Effector memory CD8-positive, alpha-beta T cell (primary cell): ENCODE results near the gene YIPF1.
"Not testable (repeated sequence)": the region's sequence is repeated elsewhere in the genome, so short reads cannot be mapped to it uniquely, and the experiment has no call there.

Experiments used
- ATAC-seq: fragments of 150-1000 bp; cut with Tn5 transposase; replicated peaks from 2 replicates; pipeline ENCODE4 v1.10.0; 2021; ENCODE audit warnings: mild to moderate bottlenecking, moderate library complexity
- DNase-seq, 3 experiments: peaks; one replicate each; pipeline ENCODE4 v3.0.0; 2021
- H3K27ac Mint-ChIP-seq, 2 donors: one replicate each; pipeline ENCODE4 v1.8.0; 2022; ENCODE audit warnings: mild to moderate bottlenecking in 2 of 2, mixed read lengths in 2 of 2, moderate library complexity in 2 of 2
- H3K27me3 Mint-ChIP-seq, 2 donors: one replicate each; pipeline ENCODE4 v1.8.0; 2022; ENCODE audit warnings: mixed read lengths in 2 of 2
- H3K36me3 Mint-ChIP-seq: one replicate; pipeline ENCODE4 v1.8.0; 2022; ENCODE audit warnings: mild to moderate bottlenecking, moderate library complexity, mixed read lengths; ENCODE audit not compliant: insufficient read depth
- H3K4me1 Mint-ChIP-seq, 2 donors: one replicate each; pipeline ENCODE4 v1.8.0; 2022; ENCODE audit warnings: low read depth in 2 of 2, mixed read lengths in 2 of 2
- H3K4me3 Mint-ChIP-seq, 2 donors: one replicate each; pipeline ENCODE4 v1.8.0; 2022; ENCODE audit warnings: mild to moderate bottlenecking in 2 of 2, mixed read lengths in 2 of 2, moderate library complexity in 2 of 2
- H3K9me3 Mint-ChIP-seq, 2 donors: one replicate each; pipeline ENCODE4 v1.8.0; 2022; ENCODE audit warnings: mixed read lengths in 2 of 2

Gene YIPF1

GRCh38 chr1:53816584-53816983, 73.0 kb downstream of the YIPF1 start:
- not testable (repeated sequence) for H3K27ac Mint-ChIP-seq, ATAC-seq, H3K4me3 Mint-ChIP-seq, H3K27me3 Mint-ChIP-seq, H3K4me1 Mint-ChIP-seq, DNase-seq, H3K9me3 Mint-ChIP-seq
- H3K36me3 Mint-ChIP-seq = peaks cover 25% of the 10 kb centered on the region

- H3K27me3 Mint-ChIP-seq, ATAC-seq, DNase-seq, H3K9me3 Mint-ChIP-seq, H3K4me1 Mint-ChIP-seq, H3K4me3 Mint-ChIP-seq, H3K27ac Mint-ChIP-seq: not testable (repeated sequence)
- peaks cover 25% of the 10 kb centered on the region for H3K36me3 Mint-ChIP-seq
Measured at GRCh38 chr1:53815484-53815883, 74.1 kb downstream of the YIPF1 start.

DNA sequence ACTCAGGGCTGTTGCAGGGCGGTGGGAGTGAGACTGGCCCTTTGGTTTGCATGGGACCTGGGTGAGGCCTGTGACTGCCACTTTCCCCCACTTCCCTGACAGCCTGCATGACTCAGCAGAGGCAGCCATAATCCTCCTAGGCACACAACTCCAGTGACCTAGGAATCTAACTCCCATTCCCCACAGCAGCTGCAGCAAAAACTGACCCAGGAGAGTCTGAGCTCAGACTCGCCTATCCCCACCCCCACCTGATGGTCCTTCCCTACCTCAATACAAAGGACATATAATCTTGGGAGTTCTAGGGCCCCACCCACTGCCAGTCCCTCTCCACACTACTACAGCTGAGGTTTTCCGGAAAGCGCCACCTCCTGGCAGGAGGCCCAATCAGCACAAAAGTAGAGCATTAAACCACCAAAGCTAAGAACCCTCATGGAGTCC, 78.2 kb downstream of the YIPF1 start:
- Mint-ChIP-seq H3K36me3 (peaks cover 25% of the 10 kb centered on the region), H3K4me1 (peaks cover 0 to 7% of the 10 kb centered on the region in 2 donors), H3K9me3 (no peaks in the 10 kb centered on the region), H3K4me3 (no peak overlapping the region), H3K27ac (peak overlapping the region in 1 of 2 donors; percentile 60), H3K27me3 (no peaks in the 10 kb centered on the region)
- ATAC-seq (no peak), DNase-seq (no peak)

- H3K4me3 Mint-ChIP-seq = no peak overlapping the region
- no peaks in the 10 kb centered on the region for H3K27me3 Mint-ChIP-seq
- no peak for DNase-seq
- H3K27ac Mint-ChIP-seq = no peak overlapping the region
- no peaks in the 10 kb centered on the region for H3K9me3 Mint-ChIP-seq
- H3K36me3 Mint-ChIP-seq = peaks cover 24% of the 10 kb centered on the region
- no peak for ATAC-seq
- H3K4me1 Mint-ChIP-seq = peaks cover 0 to 7% of the 10 kb centered on the region in 2 donors
Measured at GRCh38 chr1:53810497-53810896, 79.1 kb downstream of the YIPF1 start.

GRCh38 chr1:53810007-53810406, 79.6 kb downstream of the YIPF1 start:
- no peak for ATAC-seq
- DNase-seq = no peak
- no peaks in the 10 kb centered on the region for H3K27me3 Mint-ChIP-seq
- no peaks in the 10 kb centered on the region for H3K9me3 Mint-ChIP-seq
- H3K27ac Mint-ChIP-seq = no peak overlapping the region
- peaks cover 26% of the 10 kb centered on the region for H3K36me3 Mint-ChIP-seq
- H3K4me1 Mint-ChIP-seq = peaks cover 0 to 7% of the 10 kb centered on the region in 2 donors
- H3K4me3 Mint-ChIP-seq = no peak overlapping the region

GRCh38 chr1:53807916-53808315, 81.7 kb downstream of the YIPF1 start:
- peaks cover 0 to 4% of the 10 kb centered on the region in 2 donors for H3K4me1 Mint-ChIP-seq
- H3K9me3 Mint-ChIP-seq = no peaks in the 10 kb centered on the region
- H3K4me3 Mint-ChIP-seq = no peak overlapping the region
- DNase-seq (no peak), ATAC-seq (no peak)
- peaks cover 46% of the 10 kb centered on the region for H3K36me3 Mint-ChIP-seq
- H3K27me3 Mint-ChIP-seq = no peaks in the 10 kb centered on the region
- H3K27ac Mint-ChIP-seq = no peak overlapping the region

GRCh38 chr1:53804791-53805505, 84.6 kb downstream of the YIPF1 start:
- Mint-ChIP-seq H3K9me3 (no peaks in the 10 kb centered on the region), H3K27me3 (no peaks in the 10 kb centered on the region), H3K27ac (no peak overlapping the region), H3K4me3 (no peak overlapping the region), H3K36me3 (peaks cover 60% of the 10 kb centered on the region), H3K4me1 (no peaks in the 10 kb centered on the region)
- ATAC-seq = no peak
- no peak for DNase-seq

DNA sequence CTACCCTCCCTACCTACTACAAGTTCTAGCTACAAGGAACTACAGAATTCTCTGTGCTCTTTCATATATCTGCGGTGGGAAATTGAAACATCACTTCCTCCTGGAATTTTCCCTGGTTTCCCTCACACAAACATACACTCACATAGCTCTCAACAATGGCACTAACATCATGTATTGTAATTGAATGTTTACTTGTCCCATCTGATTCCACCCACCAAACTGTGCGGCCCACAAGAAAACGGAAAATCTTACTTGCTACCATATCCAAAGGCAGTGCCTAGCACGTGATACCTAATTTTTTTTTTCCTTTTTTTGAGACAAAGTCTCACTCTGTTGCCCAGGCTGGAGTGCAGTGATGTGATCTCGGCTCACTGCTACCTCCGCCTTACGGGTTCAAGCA, 85.4 kb downstream of the YIPF1 start:
- H3K36me3 Mint-ChIP-seq = peaks cover 64% of the 10 kb centered on the region
- no peaks in the 10 kb centered on the region for H3K4me1 Mint-ChIP-seq
- H3K27ac Mint-ChIP-seq = peak overlapping the region in 1 of 2 donors; percentile 64
- no peaks in the 10 kb centered on the region for H3K27me3 Mint-ChIP-seq
- H3K4me3 Mint-ChIP-seq = no peak overlapping the region
- DNase-seq (no peak), ATAC-seq (no peak)
- no peaks in the 10 kb centered on the region for H3K9me3 Mint-ChIP-seq
